ENCODE data around the gene TRMT61A. TPM values are rescaled to one million over a fixed set of nuclear protein-coding genes. Genes with fewer than 3 reads are reported as not detected.

Gene TRMT61A
- total and polyA plus RNA-seq, 2 of the 13 experiments (the other 11 are each of a cell fraction or from before 2014, with no cell fraction given) = 6.5 to 13.6 TPM

DNA sequence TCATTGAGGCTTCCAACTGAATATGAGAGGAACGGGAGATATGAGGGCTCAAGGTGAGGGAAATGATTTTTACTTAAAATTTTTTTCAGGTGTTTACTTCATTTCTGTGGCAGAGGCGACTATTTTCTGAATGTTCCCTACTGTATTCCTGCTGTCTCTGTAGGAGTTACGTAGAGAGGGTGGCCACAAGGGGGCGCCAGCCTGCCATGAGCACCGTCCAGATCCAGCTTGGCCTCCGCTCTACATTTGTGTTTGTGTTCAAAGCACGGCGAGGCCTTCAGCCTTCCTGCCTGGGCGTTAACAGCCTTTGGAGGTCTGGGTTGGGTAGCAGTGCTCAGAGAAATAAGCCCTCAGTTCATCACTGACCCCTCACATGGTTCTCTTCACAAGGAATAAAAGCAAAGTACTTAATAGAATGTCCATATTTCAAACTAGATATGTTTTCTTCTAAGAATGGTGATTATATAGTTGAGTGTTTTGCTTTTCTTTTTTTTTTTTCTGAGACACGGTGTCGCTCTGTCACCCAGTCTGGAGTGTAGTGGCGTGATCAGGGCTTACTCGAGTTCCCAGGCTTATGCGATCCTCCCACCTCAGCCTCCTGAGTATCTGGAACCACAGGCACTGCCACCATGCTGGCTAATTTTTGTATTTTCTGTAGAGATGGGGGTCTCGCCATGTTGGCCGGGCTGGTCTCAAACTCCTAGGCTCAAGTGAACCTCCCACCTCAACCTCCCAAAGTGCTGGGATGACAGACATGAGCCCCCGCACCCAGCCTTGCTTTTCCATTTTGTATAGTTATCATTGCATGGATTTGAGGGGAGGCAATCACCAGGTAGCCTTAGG is 28.6 kb upstream of the TRMT61A start (continued):
- TF ChIP-seq, protein P1, sequence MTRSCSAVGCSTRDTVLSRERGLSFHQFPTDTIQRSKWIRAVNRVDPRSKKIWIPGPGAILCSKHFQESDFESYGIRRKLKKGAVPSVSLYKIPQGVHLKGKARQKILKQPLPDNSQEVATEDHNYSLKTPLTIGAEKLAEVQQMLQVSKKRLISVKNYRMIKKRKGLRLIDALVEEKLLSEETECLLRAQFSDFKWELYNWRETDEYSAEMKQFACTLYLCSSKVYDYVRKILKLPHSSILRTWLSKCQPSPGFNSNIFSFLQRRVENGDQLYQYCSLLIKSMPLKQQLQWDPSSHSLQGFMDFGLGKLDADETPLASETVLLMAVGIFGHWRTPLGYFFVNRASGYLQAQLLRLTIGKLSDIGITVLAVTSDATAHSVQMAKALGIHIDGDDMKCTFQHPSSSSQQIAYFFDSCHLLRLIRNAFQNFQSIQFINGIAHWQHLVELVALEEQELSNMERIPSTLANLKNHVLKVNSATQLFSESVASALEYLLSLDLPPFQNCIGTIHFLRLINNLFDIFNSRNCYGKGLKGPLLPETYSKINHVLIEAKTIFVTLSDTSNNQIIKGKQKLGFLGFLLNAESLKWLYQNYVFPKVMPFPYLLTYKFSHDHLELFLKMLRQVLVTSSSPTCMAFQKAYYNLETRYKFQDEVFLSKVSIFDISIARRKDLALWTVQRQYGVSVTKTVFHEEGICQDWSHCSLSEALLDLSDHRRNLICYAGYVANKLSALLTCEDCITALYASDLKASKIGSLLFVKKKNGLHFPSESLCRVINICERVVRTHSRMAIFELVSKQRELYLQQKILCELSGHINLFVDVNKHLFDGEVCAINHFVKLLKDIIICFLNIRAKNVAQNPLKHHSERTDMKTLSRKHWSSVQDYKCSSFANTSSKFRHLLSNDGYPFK (CRISPR knock-in tag; IDR thresholded peaks at IDR 0.05; ENCODE audit: borderline replicate concordance) = no peak
- TF ChIP-seq MTF2 (CRISPR knock-in tag; IDR thresholded peaks at IDR 0.05; ENCODE audit: borderline replicate concordance) (no peak), NCOR1 (IDR thresholded peaks at IDR 0.05; ENCODE audit: borderline replicate concordance, low read length) (no peak), IRF1 (CRISPR knock-in tag; IDR thresholded peaks at IDR 0.05; ENCODE audit: low read depth) (no peak), ZNF782 (CRISPR knock-in tag; IDR thresholded peaks at IDR 0.05; ENCODE audit: borderline replicate concordance) (no peak), FUBP1 (CRISPR knock-in tag; IDR thresholded peaks at IDR 0.05; ENCODE audit: borderline replicate concordance) (no peak), ZNF430 (CRISPR knock-in tag; IDR thresholded peaks at IDR 0.05) (no peak), ZFP91 (CRISPR knock-in tag; IDR thresholded peaks at IDR 0.05; ENCODE audit: borderline replicate concordance) (no peak), DR1 (CRISPR knock-in tag; IDR thresholded peaks at IDR 0.05) (no peak), MXD1 (CRISPR knock-in tag; IDR thresholded peaks at IDR 0.05) (no peak), HNRNPK (IDR thresholded peaks at IDR 0.05; ENCODE audit: low read depth, low read length, poor library complexity, severe bottlenecking) (no peak), ZNF607 (CRISPR knock-in tag; IDR thresholded peaks at IDR 0.05; ENCODE audit: borderline replicate concordance) (no peak), TARDBP (CRISPR knock-in tag; IDR thresholded peaks at IDR 0.05) (0 out of 2 replicates have a peak, but pooled peaks have one; percentile 25), CBX2 (IDR thresholded peaks at IDR 0.05; ENCODE audit: low read depth, low read length) (no peak), CBX2 (CRISPR knock-in tag; IDR thresholded peaks at IDR 0.05; ENCODE audit: low read depth) (no peak), RORA (CRISPR knock-in tag; IDR thresholded peaks at IDR 0.05) (no peak), ONECUT2 (CRISPR knock-in tag; IDR thresholded peaks at IDR 0.05) (no peak)
